WTC11 (cell line): ENCODE results near the gene VAMP1.

ENCODE experiments used
- CBFB ChIP-seq: sonication (generic); formaldehyde crosslinking; IDR thresholded peaks from 2 replicates; pipeline ENCODE4 v1.8.1; 2022; ENCODE audit warnings: mild to moderate bottlenecking, low read depth, missing genetic modification reagents
- CTCF ChIP-seq: fragments of 200-600 bp; IDR thresholded peaks from 2 replicates; pipeline ENCODE4 v1.8.0; 2022; ENCODE audit warnings: antibody characterized with exemption
- ZNF121 ChIP-seq: sonication (generic); formaldehyde crosslinking; IDR thresholded peaks from 2 replicates; pipeline ENCODE4 v1.8.0; 2023; ENCODE audit warnings: missing genetic modification reagents

DNA sequence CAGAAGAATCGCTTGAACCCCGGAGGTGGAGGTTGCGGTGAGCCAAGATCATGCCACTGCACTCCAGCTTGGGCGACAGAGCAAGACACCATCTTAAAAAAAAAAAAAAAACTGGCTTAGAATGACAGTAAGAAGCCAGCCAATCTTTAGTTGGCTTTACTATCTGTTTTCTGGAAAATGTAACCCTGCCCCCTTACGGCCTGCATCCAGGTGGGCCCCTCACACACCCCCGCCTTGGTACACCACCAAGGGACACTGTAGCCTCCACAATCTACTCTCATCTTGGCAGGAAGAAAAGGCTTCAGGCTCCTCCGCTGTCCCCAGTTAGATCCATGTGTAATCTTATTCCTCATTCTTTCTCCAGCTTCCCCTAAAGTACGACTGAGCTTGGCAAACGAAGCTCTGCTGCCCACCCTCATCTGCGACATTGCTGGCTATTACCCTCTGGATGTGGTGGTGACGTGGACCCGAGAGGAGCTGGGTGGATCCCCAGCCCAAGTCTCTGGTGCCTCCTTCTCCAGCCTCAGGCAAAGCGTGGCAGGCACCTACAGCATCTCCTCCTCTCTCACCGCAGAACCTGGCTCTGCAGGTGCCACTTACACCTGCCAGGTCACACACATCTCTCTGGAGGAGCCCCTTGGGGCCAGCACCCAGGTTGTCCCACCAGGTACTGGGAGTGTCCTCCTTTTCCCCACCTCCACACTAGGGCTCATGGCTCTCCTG, 12.0 kb downstream of the VAMP1 start:
- TF ChIP-seq CBFB (CRISPR knock-in tag) (no peak), ZNF121 (CRISPR knock-in tag) (no peak), CTCF (no peak)
